Measurements from ENCODE around the gene TNFRSF6B.

DNA sequence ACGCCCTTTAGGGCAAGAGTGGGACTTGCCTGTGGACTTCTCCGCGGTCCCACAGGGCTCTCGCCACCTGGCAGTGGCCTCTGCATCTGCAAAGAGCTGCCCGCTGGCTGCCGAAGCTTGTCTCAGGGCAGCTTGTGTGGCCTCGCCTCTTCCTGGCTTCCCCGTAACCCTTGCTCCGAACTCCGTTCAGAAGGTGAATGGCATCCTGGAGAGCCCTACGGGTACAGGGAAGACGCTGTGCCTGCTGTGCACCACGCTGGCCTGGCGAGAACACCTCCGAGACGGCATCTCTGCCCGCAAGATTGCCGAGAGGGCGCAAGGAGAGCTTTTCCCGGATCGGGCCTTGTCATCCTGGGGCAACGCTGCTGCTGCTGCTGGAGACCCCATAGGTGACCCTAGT is 35.3 kb upstream of the TNFRSF6B start:
- TF ChIP-seq, protein P1, sequence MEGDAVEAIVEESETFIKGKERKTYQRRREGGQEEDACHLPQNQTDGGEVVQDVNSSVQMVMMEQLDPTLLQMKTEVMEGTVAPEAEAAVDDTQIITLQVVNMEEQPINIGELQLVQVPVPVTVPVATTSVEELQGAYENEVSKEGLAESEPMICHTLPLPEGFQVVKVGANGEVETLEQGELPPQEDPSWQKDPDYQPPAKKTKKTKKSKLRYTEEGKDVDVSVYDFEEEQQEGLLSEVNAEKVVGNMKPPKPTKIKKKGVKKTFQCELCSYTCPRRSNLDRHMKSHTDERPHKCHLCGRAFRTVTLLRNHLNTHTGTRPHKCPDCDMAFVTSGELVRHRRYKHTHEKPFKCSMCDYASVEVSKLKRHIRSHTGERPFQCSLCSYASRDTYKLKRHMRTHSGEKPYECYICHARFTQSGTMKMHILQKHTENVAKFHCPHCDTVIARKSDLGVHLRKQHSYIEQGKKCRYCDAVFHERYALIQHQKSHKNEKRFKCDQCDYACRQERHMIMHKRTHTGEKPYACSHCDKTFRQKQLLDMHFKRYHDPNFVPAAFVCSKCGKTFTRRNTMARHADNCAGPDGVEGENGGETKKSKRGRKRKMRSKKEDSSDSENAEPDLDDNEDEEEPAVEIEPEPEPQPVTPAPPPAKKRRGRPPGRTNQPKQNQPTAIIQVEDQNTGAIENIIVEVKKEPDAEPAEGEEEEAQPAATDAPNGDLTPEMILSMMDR (conservative IDR thresholded peaks at IDR 0.05) = no peak
- TF ChIP-seq ZFX (IDR thresholded peaks at IDR 0.05) = no peak
